HEK293 (cell line): Measurements from ENCODE around the gene CLSTN1.

Experiments used
- HOXA7 ChIP-seq: sonication (generic); formaldehyde crosslinking; IDR thresholded peaks from 2 replicates; pipeline ENCODE4 v1.8.1; 2022; ENCODE audit warnings: missing genetic modification reagents, borderline replicate concordance
- KLF9 ChIP-seq: fragments of 450-650 bp; formaldehyde crosslinking; IDR thresholded peaks from 2 replicates; pipeline ENCODE4 v1.5.1; 2016; ENCODE audit warnings: missing biosample characterization, missing genetic modification characterization, low read depth
- RBAK ChIP-seq: fragments of 450-650 bp; formaldehyde crosslinking; IDR thresholded peaks from 2 replicates; pipeline ENCODE4 v1.5.1; 2016; ENCODE audit warnings: missing biosample characterization, missing genetic modification characterization
- YY1 ChIP-seq: fragments of 450-650 bp; formaldehyde crosslinking; IDR thresholded peaks from 2 replicates; pipeline ENCODE4 v1.5.1; 2018; ENCODE audit warnings: missing biosample characterization, missing genetic modification characterization
- ZBTB48 ChIP-seq: fragments of 450-650 bp; formaldehyde crosslinking; IDR thresholded peaks from 2 replicates; pipeline ENCODE4 v1.5.1; 2016; ENCODE audit warnings: missing biosample characterization, missing genetic modification characterization
- ZNF169 ChIP-seq: fragments of 450-650 bp; formaldehyde crosslinking; IDR thresholded peaks from 2 replicates; pipeline ENCODE4 v1.5.1; 2016; ENCODE audit warnings: missing biosample characterization, missing genetic modification characterization
- ZNF274 ChIP-seq, 2 experiments: fragments of 200-500 bp in 1 of 2; fragments of 450-650 bp in 1 of 2; sonication (Bioruptor generic) in 1 of 2; formaldehyde crosslinking in 1 of 2; IDR thresholded peaks; 2 replicates each; pipeline versions ENCODE4 v1.5.1 to v1.6.1; 2014 to 2016; ENCODE audit warnings: borderline replicate concordance in 1 of 2, inconsistent platforms in 1 of 2, low read length in 1 of 2, missing biosample characterization in 1 of 2, missing genetic modification characterization in 1 of 2
- ZNF830 ChIP-seq: fragments of 450-650 bp; IDR thresholded peaks from 2 replicates; pipeline ENCODE4 v1.5.0; 2018; ENCODE audit warnings: missing biosample characterization, missing genetic modification characterization, low read depth, mild to moderate bottlenecking, moderate library complexity
- TF ChIP-seq, protein P1 (sequence below): fragments of 450-650 bp; formaldehyde crosslinking; IDR thresholded peaks from 2 replicates; pipeline ENCODE4 v1.5.1; 2016; ENCODE audit warnings: missing biosample characterization, missing genetic modification characterization
- TF ChIP-seq, protein P2 (sequence below): fragments of 450-650 bp; formaldehyde crosslinking; IDR thresholded peaks from 2 replicates; pipeline ENCODE4 v1.5.1; 2016; ENCODE audit warnings: missing biosample characterization, missing genetic modification characterization
- TF ChIP-seq, protein P3 (sequence below): fragments of 450-650 bp; formaldehyde crosslinking; IDR thresholded peaks from 2 replicates; pipeline ENCODE4 v1.5.1; 2016; ENCODE audit warnings: missing biosample characterization, missing genetic modification characterization
- TF ChIP-seq, protein P4 (sequence below): sonication (generic); formaldehyde crosslinking; IDR thresholded peaks from 2 replicates; pipeline ENCODE4 v1.8.1; 2022; ENCODE audit warnings: mild to moderate bottlenecking, moderate library complexity, missing genetic modification reagents
- TF ChIP-seq, protein P5 (sequence below): fragments of 450-650 bp; formaldehyde crosslinking; IDR thresholded peaks from 2 replicates; pipeline ENCODE4 v1.5.1; 2016; ENCODE audit warnings: missing biosample characterization, missing genetic modification characterization, low read depth
- TF ChIP-seq, protein P6 (sequence below): fragments of 450-650 bp; formaldehyde crosslinking; IDR thresholded peaks from 2 replicates; pipeline ENCODE4 v1.5.1; 2016; ENCODE audit warnings: missing biosample characterization, missing genetic modification characterization

DNA sequence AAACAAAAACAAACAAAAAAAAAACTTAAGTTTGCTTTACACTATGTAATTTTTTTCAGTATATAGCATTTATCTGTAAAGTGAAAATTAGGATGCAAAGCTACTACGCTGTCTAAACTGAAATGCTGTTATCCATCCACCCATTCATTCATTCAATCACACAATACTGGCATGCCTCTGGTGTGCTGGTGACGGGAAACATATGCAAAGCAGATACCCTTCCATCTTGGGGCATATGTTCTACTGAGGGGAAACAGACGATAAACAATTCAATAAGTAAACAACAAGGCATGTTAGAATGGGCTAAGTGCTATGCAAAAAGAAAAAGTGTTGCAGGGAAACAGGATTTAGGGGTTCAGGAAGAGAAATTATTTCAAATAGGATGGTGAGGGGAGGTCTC, 3.2 kb downstream of the CLSTN1 start:
- TF ChIP-seq, protein P1, sequence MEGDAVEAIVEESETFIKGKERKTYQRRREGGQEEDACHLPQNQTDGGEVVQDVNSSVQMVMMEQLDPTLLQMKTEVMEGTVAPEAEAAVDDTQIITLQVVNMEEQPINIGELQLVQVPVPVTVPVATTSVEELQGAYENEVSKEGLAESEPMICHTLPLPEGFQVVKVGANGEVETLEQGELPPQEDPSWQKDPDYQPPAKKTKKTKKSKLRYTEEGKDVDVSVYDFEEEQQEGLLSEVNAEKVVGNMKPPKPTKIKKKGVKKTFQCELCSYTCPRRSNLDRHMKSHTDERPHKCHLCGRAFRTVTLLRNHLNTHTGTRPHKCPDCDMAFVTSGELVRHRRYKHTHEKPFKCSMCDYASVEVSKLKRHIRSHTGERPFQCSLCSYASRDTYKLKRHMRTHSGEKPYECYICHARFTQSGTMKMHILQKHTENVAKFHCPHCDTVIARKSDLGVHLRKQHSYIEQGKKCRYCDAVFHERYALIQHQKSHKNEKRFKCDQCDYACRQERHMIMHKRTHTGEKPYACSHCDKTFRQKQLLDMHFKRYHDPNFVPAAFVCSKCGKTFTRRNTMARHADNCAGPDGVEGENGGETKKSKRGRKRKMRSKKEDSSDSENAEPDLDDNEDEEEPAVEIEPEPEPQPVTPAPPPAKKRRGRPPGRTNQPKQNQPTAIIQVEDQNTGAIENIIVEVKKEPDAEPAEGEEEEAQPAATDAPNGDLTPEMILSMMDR, result no peak
- TF ChIP-seq YY1 (tag by site-specific recombination) (no peak), ZNF274 (IDR thresholded peaks at IDR 0.05; ENCODE audit: low read length) (no peak), ZNF274 (tag by site-specific recombination; IDR thresholded peaks at IDR 0.05; ENCODE audit: borderline replicate concordance) (no peak), RBAK (no peak), ZNF169 (tag by site-specific recombination) (no peak), ZBTB48 (tag by site-specific recombination) (no peak), ZNF830 (tag by site-specific recombination) (no peak), KLF9 (no peak), HOXA7 (CRISPR knock-in tag) (no peak)
- TF ChIP-seq, protein P2, sequence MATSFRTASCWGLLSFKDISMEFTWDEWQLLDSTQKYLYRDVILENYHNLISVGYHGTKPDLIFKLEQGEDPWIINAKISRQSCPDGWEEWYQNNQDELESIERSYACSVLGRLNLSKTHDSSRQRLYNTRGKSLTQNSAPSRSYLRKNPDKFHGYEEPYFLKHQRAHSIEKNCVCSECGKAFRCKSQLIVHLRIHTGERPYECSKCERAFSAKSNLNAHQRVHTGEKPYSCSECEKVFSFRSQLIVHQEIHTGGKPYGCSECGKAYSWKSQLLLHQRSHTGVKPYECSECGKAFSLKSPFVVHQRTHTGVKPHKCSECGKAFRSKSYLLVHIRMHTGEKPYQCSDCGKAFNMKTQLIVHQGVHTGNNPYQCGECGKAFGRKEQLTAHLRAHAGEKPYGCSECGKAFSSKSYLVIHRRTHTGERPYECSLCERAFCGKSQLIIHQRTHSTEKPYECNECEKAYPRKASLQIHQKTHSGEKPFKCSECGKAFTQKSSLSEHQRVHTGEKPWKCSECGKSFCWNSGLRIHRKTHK (tag by site-specific recombination), result no peak
- TF ChIP-seq, protein P3, sequence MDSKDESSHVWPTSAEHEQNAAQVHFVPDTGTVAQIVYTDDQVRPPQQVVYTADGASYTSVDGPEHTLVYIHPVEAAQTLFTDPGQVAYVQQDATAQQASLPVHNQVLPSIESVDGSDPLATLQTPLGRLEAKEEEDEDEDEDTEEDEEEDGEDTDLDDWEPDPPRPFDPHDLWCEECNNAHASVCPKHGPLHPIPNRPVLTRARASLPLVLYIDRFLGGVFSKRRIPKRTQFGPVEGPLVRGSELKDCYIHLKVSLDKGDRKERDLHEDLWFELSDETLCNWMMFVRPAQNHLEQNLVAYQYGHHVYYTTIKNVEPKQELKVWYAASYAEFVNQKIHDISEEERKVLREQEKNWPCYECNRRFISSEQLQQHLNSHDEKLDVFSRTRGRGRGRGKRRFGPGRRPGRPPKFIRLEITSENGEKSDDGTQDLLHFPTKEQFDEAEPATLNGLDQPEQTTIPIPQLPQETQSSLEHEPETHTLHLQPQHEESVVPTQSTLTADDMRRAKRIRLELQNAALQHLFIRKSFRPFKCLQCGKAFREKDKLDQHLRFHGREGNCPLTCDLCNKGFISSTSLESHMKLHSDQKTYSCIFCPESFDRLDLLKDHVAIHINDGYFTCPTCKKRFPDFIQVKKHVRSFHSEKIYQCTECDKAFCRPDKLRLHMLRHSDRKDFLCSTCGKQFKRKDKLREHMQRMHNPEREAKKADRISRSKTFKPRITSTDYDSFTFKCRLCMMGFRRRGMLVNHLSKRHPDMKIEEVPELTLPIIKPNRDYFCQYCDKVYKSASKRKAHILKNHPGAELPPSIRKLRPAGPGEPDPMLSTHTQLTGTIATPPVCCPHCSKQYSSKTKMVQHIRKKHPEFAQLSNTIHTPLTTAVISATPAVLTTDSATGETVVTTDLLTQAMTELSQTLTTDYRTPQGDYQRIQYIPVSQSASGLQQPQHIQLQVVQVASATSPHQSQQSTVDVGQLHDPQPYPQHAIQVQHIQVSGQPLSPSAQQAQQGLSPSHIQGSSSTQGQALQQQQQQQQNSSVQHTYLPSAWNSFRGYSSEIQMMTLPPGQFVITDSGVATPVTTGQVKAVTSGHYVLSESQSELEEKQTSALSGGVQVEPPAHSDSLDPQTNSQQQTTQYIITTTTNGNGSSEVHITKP (tag by site-specific recombination), result no peak
- TF ChIP-seq, protein P4, sequence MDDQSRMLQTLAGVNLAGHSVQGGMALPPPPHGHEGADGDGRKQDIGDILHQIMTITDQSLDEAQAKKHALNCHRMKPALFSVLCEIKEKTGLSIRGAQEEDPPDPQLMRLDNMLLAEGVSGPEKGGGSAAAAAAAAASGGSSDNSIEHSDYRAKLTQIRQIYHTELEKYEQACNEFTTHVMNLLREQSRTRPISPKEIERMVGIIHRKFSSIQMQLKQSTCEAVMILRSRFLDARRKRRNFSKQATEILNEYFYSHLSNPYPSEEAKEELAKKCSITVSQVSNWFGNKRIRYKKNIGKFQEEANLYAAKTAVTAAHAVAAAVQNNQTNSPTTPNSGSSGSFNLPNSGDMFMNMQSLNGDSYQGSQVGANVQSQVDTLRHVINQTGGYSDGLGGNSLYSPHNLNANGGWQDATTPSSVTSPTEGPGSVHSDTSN, result no peak
- TF ChIP-seq, protein P5, sequence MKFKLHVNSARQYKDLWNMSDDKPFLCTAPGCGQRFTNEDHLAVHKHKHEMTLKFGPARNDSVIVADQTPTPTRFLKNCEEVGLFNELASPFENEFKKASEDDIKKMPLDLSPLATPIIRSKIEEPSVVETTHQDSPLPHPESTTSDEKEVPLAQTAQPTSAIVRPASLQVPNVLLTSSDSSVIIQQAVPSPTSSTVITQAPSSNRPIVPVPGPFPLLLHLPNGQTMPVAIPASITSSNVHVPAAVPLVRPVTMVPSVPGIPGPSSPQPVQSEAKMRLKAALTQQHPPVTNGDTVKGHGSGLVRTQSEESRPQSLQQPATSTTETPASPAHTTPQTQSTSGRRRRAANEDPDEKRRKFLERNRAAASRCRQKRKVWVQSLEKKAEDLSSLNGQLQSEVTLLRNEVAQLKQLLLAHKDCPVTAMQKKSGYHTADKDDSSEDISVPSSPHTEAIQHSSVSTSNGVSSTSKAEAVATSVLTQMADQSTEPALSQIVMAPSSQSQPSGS (tag by site-specific recombination), result no peak
- TF ChIP-seq, protein P6, sequence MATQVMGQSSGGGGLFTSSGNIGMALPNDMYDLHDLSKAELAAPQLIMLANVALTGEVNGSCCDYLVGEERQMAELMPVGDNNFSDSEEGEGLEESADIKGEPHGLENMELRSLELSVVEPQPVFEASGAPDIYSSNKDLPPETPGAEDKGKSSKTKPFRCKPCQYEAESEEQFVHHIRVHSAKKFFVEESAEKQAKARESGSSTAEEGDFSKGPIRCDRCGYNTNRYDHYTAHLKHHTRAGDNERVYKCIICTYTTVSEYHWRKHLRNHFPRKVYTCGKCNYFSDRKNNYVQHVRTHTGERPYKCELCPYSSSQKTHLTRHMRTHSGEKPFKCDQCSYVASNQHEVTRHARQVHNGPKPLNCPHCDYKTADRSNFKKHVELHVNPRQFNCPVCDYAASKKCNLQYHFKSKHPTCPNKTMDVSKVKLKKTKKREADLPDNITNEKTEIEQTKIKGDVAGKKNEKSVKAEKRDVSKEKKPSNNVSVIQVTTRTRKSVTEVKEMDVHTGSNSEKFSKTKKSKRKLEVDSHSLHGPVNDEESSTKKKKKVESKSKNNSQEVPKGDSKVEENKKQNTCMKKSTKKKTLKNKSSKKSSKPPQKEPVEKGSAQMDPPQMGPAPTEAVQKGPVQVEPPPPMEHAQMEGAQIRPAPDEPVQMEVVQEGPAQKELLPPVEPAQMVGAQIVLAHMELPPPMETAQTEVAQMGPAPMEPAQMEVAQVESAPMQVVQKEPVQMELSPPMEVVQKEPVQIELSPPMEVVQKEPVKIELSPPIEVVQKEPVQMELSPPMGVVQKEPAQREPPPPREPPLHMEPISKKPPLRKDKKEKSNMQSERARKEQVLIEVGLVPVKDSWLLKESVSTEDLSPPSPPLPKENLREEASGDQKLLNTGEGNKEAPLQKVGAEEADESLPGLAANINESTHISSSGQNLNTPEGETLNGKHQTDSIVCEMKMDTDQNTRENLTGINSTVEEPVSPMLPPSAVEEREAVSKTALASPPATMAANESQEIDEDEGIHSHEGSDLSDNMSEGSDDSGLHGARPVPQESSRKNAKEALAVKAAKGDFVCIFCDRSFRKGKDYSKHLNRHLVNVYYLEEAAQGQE (tag by site-specific recombination), result no peak
